ENCODE data around the gene WNT9A.

- TF ChIP-seq CTCF (conservative IDR thresholded peaks at IDR 0.05) (no peak), ZFX (IDR thresholded peaks at IDR 0.05) (no peak)
These were observed 4.9 kb downstream of the WNT9A start for GRCh38 chr1:227942716-227943261.
